HG03575 (cell line): Measurements from ENCODE around the gene CTSF.
"Not testable (repeated sequence)": the region's sequence is repeated elsewhere in the genome, so short reads cannot be mapped to it uniquely, and the experiment has no call there.

ENCODE experiments used
- ATAC-seq: cut with Tn5 transposase; IDR thresholded peaks from one replicate; pipeline ENCODE4 v1.9.1; 2021; ENCODE audit not compliant: unreplicated experiment, insufficient number of reproducible peaks, low FRiP score; ENCODE audit errors: extremely low read depth

The CTSF gene

DNA sequence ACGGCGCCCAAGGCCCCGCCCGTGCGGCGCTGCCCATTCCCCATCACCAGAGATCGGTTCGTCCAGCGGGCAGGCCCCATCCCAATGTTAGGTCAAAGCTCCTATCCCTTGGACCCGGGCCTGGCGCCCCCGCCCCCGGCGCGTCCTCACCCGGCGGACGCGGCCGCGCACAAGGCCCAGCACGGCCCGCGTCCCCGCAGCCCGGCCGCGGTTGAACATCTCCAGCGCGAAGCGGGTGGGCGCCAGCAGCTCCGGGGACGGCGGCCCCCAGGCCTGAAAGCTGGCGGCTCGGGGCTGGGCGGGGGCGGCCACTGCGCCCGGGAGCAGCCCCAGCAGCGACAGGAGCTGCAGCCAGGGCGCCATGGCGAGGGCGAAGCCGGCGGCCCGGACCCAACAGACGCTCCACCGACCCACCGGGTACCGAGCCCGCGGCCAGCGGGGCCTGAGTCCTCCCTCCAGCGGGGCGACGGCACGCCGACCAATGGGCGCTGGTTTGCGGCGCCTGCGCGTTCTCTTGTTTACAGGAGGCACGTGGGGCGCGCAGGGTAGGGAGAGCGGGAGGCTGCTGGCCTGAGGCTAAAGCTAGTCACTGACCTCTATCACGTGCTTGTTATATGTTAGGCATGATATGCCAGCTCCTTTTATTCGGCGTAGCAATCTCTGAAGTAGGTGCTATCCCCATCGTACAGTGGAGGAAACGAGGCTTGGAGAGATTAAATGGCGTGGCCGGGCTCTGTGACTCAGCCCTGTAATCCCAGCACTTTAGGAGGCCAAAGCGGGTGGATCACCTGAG is at the start of gene CTSF:
Gene CTSF, minus strand, starts transcription at position 483 of the 793 bp plus-strand sequence. Its CDS starts 120 bp downstream, at position 363.
- no peak for ATAC-seq

DNA sequence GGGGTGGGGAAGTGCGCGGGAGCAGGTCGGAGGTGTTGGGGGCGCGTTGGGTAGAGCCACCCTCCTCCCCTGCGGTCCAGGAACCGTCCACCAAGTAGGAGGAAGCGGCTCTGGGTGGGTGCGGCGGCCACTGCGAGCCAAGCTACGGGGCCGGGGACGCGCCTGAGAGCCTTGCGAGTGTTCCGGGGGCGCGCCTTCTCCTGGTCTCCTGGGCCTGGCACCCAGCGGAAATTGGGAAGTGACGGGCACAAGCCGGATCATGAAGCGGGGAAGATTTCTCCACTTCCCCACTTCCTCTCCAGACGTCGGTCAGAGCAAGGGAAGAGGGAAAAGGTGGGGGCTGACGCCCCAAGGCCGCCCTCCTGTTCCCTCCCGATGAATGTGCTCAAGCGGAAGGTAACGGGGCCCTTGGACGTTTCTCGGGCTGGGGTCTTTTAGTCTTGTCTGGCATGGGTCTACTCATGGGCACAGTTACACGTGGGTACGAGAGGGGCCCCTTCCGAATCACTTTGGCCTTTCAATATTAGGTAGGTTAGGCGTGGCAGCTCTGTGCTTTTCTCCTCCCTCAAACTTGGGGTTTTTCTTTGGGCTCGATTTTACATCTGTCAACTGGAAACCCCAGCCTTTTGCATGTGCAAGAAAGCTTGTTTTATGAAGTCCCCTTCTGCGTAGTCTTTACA is 48.9 kb upstream of the CTSF start:
- ATAC-seq: no peak

DNA sequence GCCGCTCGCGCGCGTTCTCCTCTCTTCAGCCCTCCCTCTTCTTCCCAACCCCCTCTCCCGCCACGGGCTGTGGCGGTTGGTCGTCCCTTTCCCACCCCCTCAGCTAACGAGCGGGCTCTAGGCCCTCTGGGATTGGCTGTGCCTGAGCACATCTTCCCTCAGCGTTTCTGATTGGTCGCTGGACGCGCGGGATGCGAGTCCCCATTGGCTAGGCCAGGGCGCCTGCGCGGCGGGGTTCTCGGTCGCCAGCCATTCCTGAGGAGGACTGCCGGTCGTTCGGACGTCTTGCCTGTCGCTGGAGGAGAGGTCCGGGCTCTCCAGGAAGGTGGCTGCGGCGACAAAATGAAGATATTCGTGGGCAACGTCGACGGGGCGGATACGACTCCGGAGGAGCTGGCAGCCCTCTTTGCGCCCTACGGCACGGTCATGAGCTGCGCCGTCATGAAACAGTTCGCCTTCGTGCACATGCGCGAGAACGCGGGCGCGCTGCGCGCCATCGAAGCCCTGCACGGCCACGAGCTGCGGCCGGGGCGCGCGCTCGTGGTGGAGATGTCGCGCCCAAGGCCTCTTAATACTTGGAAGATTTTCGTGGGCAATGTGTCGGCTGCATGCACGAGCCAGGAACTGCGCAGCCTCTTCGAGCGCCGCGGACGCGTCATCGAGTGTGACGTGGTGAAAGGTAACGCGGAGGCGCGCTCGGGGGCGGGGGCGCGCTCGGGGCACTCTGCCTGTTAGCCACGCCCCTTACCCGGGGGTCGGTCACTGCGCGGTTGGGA is 48.2 kb upstream of the CTSF start, which contains the start of gene RBM14:
Gene RBM14, plus strand, starts transcription at position 252 of the 776 bp plus-strand sequence. Its CDS starts 91 bp downstream, at position 343.
- peak; percentile 82 for ATAC-seq

DNA sequence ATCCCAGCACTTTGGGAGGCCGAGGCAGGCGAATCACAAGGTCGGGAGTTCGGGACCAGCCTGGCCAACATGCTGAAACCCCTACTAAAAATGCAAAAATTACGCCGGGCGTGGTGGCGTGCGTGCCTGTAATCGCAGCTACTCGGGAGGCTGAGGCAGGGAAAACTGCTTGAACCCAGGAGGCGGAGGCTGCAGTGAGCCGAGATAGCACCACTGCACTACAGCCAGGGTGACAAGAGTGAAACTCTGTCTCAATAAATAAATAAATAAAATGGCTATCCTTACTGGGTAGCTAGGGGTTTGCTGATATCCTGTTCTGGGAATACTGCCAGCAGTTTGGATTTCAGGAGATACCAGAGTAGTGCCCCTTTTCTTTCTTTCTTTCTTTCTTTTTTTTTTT is 45.7 kb upstream of the CTSF start:
- no peak for ATAC-seq

DNA sequence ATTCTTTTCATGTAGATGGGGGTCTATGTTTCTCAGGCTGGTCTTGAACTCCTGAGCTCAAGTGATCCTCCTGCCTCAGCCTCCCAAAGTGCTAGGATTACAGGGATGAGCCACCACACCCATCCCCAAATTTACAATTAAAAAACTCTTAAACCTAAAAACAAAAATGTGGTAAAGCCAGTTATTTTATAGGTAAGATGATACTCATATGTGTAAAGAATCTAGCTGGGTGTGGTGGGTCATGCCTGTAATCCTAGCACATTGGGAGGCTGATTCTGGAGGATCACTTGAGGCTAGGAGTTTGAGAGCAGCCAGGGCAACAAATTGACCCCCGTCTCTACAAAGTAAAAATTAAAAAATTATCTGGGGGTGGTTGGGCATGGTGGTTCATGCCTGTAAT is 44.1 kb upstream of the CTSF start:
- ATAC-seq: no peak

DNA sequence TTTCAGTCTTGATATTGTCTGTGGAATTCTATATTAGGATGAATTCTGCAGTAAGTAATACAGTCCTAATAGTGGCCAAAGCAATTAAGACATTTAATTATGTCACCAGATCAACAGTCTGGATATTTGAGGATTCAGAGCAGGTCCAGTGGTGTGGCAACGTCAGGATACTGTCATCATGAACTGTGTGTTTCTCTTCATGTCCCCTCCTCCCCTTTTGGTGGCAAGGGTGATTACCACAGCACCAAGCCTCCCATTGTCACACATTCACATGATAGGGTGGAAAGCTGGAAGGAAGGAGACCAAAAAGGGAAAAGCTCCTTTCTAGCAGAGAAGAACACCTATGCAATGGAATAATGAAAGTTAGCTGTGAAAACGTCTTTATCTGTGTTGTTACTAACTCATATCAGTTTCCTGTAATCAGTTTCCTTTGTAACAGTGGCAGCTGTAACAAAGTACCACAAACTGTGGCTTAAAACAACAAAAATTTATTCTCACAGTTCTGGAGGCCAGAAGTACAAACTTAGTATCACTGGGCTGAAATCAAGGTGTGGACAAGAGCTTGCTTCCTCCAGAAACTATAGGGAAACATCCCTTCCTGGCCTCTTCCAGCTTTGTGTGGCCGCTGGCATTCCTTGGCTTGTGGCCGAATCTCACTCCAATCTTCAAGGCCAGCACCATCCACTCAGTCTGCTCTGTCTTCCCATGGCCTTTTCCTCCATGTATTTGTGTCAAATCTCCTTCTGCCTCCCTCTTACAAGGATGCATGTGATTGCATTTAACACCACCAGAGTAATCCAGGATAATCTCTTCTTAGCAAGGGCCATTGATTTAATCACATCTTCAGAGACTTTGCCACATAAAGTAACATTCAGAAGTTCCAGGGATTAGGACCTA is 41.6 kb upstream of the CTSF start:
- ATAC-seq: no peak

DNA sequence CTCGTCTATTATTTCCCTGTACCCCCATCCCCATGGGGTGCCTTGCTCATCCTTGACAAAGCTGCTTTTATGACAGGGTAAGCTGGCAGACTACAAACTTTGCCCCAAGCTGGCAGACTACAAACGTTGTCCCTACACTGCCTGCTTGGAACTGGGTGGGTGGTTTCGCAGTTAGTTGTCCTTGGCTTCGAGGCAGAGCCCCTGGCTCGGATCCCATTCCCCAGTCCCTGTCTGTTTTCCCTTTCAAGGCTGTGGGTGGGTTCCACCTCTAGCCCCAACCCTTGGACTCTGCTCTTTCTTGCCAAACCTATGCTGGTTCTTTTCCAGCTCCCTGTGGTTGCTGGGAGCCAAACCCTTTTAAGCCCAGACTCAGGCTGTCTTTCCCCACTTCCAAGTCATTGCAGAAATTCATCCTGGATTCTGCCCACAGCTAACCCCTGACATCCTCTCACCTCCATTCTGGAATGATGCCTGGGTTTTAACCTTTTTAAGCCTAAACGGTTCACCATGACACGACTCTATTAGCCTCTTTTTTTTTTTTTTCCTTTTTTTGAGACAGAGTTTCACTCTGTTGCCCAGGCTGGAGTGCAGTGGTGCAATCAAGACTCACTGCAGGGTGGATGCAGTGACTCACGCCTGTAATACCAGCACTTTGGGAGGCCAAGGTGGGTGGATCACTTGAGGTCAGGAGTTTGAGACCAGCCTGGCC is 38.9 kb upstream of the CTSF start:
- ATAC-seq: no peak

DNA sequence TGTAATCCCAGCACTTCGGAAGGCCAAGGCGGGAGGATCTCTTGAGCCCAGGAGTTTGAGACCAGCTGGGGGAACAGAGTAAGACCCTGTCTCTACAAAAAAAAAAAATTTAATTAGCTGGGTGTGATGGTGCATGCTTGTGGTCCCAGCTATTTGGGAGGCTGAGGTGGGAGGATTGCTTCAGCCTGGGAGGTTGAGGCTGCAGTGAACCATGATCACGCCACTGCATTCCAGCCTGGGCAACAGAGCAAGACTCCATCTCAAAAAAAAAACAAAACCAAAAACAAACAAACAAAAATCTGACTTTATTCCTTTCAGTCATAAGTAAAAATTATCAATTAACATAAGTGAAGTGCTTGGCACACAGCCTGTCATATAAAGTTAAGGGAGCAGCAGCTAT is 38.2 kb upstream of the CTSF start:
- ATAC-seq: not testable (repeated sequence)

DNA sequence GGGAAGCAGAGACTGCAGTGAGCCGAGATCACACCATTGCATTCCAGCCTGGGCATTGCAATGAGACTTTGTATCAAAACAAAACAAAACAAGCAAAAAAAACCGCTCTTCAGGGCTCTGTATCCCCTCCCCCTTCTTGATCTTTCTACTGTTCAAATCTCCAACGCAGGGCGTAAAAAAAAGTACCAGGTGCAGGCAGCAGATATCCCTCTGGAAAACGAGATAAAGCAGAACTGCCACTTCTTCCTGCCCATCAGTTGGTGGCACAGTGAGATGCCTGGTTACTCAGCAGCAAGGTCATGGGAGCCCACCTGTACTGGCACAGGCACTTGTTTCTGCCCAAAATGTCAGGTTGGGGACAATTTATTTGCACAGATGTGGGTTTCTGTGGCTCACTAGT is 35.7 kb upstream of the CTSF start:
- no peak for ATAC-seq

DNA sequence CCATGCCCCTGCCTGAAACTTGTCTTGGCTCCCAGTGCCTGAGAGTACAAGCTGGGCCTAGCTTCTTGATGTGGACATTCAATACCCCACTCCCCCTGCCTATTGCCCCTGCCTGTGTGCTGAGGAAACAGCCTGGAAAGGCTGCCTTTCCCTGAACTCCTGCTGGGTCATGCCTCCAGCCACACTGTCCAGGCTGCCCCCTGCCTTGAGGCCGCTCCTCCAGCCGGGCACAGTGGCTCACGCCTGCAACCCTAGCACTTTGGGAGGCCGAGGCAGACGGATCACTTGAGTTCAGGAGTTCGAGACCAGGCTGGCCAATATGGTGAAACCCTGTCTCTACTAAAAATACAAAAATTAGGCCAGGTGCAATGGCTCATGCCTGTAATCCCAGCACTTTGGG is 34.7 kb upstream of the CTSF start:
- no peak for ATAC-seq

DNA sequence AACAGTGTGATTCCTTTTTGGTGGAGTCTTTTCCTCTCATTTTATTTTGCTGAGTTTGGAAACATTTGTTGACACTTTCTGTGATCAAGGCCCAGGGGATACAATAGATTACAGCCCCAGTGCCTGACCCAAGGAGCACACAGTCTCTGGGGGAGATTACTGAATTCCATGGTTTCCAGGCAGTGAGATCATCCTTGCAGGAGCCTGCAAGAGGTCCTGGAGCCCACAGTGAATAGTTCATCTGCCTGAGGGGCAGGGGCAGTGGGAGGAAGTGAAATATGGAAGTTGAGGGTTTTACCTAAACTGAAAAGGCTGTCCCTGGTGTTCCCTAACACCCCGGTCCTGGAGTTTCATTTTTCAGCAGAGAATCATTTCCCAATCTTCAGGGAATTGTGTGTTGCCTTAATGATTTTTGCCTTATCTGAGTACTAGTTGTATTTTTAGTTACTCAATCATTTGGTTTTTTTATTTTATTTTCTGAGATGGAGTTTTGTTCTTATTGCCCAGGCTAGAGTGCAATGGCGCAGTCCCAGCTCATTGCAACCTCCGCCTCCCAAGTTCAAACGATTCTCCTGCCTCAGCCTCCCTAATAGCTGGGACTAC is 32.3 kb upstream of the CTSF start:
- no peak for ATAC-seq

DNA sequence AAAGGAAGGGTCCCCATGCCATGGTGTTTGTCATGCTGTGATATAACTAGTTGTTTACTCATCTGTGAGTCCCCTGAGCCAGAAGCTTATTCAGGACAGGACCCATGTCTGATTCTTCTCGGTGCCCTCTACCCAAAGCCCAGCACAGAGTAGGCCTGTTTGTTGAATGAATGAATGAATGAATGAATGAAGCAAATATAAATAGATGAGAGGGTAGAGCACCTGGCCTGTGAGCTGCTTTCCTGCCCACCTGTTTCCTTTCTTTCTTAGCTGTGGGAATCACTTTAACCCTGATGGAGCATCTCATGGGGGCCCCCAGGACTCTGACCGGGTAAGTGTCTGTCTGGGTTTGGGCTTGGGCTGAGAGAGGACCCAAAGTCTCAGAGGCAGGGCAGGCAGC is 31.8 kb upstream of the CTSF start:
- no peak for ATAC-seq

DNA sequence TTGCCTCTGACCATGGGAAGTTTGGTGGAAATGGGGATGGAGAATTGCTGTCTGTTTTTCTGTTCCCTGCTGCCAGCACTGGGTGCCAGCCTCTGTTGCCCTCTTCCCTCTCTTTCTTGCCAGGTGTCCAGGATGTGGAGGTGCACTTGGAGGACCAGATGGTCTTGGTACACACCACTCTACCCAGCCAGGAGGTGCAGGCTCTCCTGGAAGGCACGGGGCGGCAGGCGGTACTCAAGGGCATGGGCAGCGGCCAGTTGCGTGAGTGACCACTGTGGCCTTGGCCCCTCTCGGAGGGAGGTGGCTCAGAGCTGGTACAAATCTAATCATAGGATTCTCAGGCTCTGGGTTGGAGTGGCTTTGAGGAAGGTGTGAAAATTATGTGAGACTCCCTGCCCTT is 30.6 kb upstream of the CTSF start:
- ATAC-seq: no peak

DNA sequence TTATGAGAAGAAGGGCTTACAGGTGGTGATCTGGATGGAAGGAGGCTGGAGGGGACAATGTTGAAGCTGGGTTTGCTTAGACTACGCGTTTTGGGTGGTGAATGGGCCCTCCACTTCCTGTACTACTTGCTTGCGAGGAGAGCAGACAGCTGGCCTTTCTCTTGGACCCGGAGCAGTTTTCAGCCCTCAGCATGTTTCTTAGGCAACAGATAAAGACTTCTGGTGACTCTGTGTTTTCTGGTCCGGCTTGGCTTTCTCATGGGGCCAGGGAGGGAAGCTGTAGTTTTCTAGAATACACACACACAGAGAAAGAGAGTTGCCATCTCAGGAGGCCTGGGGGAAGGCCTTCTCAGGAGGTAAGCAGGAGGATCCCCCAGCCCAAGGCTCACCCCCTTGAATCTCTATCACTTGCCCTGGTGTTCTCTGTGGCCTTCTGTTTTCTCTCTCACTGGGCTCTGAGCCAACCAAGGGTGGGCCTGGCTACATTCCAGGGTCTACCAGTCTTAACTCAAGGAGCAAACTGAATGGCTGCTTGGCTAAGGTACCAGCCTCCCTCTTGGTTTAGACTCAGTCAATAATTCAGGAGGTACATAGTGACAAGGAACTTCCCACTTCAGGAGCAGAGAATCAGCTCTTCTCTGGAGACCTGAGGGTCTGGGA is 27.0 kb upstream of the CTSF start:
- ATAC-seq: no peak

DNA sequence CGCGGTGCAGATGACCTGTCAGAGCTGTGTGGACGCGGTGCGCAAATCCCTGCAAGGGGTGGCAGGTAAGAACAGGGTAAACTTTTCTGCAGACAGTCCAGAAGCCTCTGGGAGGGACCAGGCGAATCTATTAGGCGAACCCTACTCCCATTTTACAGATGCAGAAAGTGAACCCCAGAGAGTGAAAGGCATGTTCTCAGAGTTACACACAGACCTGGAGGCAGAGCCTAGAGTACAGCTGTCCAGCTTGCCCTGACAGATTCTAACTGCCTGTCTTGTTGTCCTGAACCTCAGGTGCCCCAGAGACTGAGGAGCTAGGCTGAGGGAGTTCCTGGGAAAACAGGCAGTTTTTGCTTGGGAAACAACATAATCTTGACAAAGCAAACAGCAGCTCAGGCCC is 25.2 kb upstream of the CTSF start:
- ATAC-seq: no peak

DNA sequence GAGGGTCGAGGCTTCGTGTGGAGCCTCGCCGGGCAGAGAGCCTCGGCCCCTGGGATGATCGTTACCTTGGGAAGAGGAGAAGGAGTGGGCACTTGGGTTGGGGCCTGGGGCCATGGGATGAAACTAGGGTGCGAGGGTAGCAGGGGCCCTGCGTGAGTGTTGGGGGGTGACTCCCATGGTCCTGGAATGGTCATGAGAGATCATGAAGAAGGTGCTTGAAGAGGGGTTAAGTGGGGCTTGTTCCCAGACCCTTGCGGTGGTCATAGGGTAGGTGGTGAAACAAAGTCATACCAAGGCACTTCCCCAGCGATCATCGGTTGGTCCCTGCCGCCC is 24.9 kb upstream of the CTSF start:
- ATAC-seq: no peak

DNA sequence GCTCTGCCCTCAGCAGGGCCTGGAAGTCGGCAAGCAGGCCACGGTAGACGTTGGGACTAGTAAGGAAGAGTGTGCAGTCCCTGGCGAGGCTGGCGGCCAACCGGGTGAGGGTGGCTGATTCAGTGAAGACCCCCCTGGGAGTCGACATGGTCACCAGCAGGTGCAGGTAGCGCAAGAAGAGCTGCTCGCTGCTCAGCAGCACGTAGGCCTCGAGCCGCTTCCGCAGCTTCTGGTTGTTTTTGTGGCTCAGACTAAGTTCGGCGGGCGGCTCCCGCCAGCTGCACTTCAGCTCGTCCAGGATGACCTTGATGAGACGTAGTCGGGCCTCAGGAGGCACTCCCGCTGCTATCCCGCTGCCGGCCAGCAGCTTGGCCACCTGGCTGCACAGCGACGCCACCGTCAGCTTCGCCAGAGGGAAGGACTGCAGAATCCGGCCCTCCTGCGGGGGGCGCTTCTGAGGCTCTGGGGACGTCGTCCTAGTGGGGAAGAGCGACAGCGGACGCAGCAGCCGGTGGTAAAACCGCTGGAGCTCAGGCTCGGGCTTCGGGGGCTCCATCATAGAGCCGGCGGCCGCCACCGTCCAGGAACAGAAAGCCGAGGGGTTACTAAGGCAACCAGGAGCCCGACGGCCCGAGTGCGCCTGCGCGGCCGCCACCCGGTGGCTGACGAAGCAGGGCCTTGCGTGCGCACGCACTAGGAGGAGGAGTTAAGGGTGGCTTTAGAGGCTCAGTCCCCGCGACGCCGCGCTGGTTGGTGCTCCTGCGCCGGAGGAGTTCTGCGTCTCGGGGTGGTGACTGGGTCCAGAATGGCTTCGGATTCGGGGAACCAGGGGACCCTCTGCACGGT is 24.3 kb upstream of the CTSF start, which contains the start of the genes CCDC87 and CCS:
Gene CCDC87, minus strand, starts transcription at position 607 of the 846 bp plus-strand sequence. Its CDS starts 48 bp downstream, at position 559.
Gene CCS, plus strand, starts transcription at position 729 of the 846 bp plus-strand sequence. Its CDS starts 77 bp downstream, at position 806.
- no peak for ATAC-seq
